Measurements from ENCODE around the gene ZAP70.

ZAP70 gene

DNA sequence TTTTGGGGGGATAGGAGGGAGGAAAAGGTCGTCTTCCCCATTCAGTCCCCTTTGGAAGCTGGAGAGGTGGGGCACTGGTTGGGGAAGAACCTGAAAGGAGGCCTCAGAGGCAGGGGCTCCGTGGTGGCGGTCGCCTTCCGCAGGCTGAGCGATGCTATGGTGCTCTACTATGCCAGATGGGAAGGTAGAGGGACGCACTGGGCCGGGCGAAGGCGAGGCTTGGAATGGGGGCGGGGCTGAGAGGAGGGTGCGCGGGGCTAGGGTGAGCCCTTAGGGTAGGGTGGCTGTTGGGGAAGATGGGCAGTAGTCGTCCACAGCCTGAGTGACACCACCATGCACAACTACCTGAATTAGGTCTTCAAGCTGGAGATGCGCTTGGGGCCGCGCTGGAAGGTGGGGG, 11.1 kb downstream of the ZAP70 start:
- Histone ChIP-seq H2BK120ac (ENCODE audit: low read depth, low read length) (no peak overlapping the region), H2AFZ (ENCODE audit: low read depth, low read length) (no peak overlapping the region), H3K4me2 (ENCODE audit: low read length, poor library complexity, severe bottlenecking) (no peak overlapping the region), H2BK5ac (ENCODE audit: low read depth, low read length, poor library complexity, severe bottlenecking) (no peak overlapping the region), H4K91ac (ENCODE audit: low read length) (no peak overlapping the region), H4K8ac (ENCODE audit: low read length) (no peak overlapping the region), H2BK15ac (ENCODE audit: low read depth, poor library complexity, severe bottlenecking) (no peak overlapping the region), H2BK12ac (ENCODE audit: low read length in 2 of 2) (no peak overlapping the region), H3K9me3 (ENCODE audit: control insufficient read depth, low read length) (peaks cover 2% of the 10 kb centered on the region), H3K18ac (ENCODE audit: low read depth in 1 of 2, low read length in 2 of 2) (peak overlapping the region in 1 of 2 experiments; percentile 41), H3K4me3 (ENCODE audit: insufficient read depth in 1 of 2, low read depth in 1 of 2, low read length in 2 of 2) (no peak overlapping the region), H3K4me1 (ENCODE audit: control insufficient read depth, insufficient read depth, low read depth, low read length) (no peaks in the 10 kb centered on the region), H3K36me3 (ENCODE audit: control insufficient read depth in 1 of 2, insufficient read depth in 2 of 2, low read depth in 1 of 2, low read length in 2 of 2) (no peaks in the 10 kb centered on the region), H3K9ac (ENCODE audit: low read length) (no peak overlapping the region), H3K14ac (ENCODE audit: low read length in 2 of 2) (peak overlapping the region in 1 of 2 experiments; percentile 45), H2AK5ac (ENCODE audit: low read length, severe bottlenecking) (no peak overlapping the region), H3K4ac (ENCODE audit: low read depth in 1 of 2, low read length in 2 of 2) (no peak overlapping the region), H3K27ac (ENCODE audit: low read length, poor library complexity, severe bottlenecking) (no peak overlapping the region), H3K23ac (ENCODE audit: low read length in 2 of 2) (no peak overlapping the region), H3K27me3 (ENCODE audit: control insufficient read depth in 1 of 2, insufficient read depth in 1 of 2, low read length in 2 of 2) (peaks cover 0 to 33% of the 10 kb centered on the region in 2 experiments), H3K79me1 (replicated peaks; ENCODE audit: low read length, poor library complexity, severe bottlenecking) (no peaks in the 10 kb centered on the region)
- WGBS: 97% methylated on average over 17 of the region's 17 CpGs
- DNase-seq: no peak

DNA sequence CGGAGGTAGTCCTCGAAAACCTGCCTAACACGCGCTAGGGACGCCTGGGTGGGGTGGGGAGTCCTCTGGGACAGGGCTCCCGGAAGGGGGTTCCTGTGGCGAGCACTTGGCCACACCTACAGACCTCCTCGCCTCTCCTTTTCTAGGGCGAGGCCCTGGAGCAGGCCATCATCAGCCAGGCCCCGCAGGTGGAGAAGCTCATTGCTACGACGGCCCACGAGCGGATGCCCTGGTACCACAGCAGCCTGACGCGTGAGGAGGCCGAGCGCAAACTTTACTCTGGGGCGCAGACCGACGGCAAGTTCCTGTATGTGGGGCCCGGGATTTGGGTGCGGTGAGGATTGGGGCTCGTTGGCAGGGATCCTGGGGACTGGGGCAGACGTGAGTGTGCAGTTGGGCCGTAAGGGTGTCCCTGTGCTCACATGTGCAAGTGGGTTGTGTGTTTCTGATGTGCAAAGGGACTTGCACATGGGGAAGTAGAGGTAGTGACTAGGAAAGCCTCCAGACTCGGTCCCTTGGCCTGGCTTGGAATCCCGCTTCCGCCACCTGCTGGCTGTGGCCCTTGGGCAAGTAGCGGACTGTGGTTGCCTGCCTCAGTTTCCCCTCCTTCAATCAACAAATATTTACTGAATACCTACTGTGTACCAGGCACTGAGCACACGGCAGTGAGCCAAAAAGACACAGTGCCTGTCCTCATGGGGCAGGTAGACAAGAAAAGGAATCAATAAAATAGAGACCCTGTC, 11.7 kb downstream of the ZAP70 start:
- Histone ChIP-seq H3K14ac (ENCODE audit: low read length in 2 of 2) (peak overlapping the region in 1 of 2 experiments; percentile 45), H3K36me3 (ENCODE audit: control insufficient read depth in 1 of 2, insufficient read depth in 2 of 2, low read depth in 1 of 2, low read length in 2 of 2) (no peaks in the 10 kb centered on the region), H3K23ac (ENCODE audit: low read length in 2 of 2) (no peak overlapping the region), H2BK15ac (ENCODE audit: low read depth, poor library complexity, severe bottlenecking) (no peak overlapping the region), H3K4me1 (ENCODE audit: control insufficient read depth, insufficient read depth, low read depth, low read length) (no peaks in the 10 kb centered on the region), H2AFZ (ENCODE audit: low read depth, low read length) (no peak overlapping the region), H3K4ac (ENCODE audit: low read depth in 1 of 2, low read length in 2 of 2) (no peak overlapping the region), H2BK5ac (ENCODE audit: low read depth, low read length, poor library complexity, severe bottlenecking) (no peak overlapping the region), H4K91ac (ENCODE audit: low read length) (no peak overlapping the region), H4K8ac (ENCODE audit: low read length) (no peak overlapping the region), H2AK5ac (ENCODE audit: low read length, severe bottlenecking) (no peak overlapping the region), H3K18ac (ENCODE audit: low read depth in 1 of 2, low read length in 2 of 2) (no peak overlapping the region), H3K4me2 (ENCODE audit: low read length, poor library complexity, severe bottlenecking) (no peak overlapping the region), H2BK120ac (ENCODE audit: low read depth, low read length) (no peak overlapping the region), H3K9me3 (ENCODE audit: control insufficient read depth, low read length) (peaks cover 7% of the 10 kb centered on the region), H3K9ac (ENCODE audit: low read length) (no peak overlapping the region), H3K27me3 (ENCODE audit: control insufficient read depth in 1 of 2, insufficient read depth in 1 of 2, low read length in 2 of 2) (peaks cover 0 to 33% of the 10 kb centered on the region in 2 experiments), H3K4me3 (ENCODE audit: insufficient read depth in 1 of 2, low read depth in 1 of 2, low read length in 2 of 2) (no peak overlapping the region), H3K79me1 (replicated peaks; ENCODE audit: low read length, poor library complexity, severe bottlenecking) (no peaks in the 10 kb centered on the region), H2BK12ac (ENCODE audit: low read length in 2 of 2) (peak overlapping the region in 1 of 2 experiments; percentile 50), H3K27ac (ENCODE audit: low read length, poor library complexity, severe bottlenecking) (no peak overlapping the region)
- WGBS: 95% methylated on average over 25 of the region's 31 CpGs
- DNase-seq: no peak

DNA sequence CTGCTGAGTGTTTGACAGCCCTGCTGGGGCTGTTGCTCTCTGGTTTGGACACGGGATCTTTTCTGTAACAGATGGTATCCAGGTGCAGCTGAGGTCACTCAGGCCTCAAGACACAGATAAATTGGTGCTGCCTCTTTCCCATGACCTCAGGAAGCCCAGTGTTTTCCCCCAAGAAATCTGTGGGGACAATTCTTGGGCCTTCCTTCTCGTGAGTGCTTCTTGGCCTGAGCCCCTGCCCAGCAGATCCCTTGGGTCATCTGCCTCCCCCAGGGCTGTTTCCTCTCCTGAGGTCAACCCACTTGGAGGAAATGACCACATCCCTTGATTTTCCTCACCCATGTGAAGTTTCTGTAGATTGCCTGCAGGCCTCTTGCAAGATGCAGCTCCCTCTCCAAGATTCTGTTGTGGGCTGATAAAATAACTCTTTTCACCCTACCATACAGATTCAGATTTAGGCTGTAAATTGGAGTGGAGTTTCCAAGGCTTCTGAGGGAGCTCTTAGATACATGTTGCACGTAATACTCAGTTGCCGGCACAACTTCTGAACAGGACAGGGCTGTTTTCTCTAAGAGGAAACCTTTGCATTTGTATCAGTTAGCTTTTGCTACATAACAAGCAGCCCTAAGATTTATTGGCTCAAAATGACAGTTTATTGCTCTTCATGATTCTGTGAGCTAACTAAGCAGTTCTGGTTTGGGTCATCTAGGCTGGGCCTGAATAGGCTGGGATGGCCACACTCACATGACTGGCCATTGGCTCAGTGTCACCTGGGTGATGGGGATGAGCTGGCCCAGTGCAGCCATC, 13.1 kb downstream of the ZAP70 start:
- H3K27me3 ChIP-seq (ENCODE audit: control insufficient read depth in 1 of 2, insufficient read depth in 1 of 2, low read length in 2 of 2): peaks cover 0 to 27% of the 10 kb centered on the region in 2 experiments

DNA sequence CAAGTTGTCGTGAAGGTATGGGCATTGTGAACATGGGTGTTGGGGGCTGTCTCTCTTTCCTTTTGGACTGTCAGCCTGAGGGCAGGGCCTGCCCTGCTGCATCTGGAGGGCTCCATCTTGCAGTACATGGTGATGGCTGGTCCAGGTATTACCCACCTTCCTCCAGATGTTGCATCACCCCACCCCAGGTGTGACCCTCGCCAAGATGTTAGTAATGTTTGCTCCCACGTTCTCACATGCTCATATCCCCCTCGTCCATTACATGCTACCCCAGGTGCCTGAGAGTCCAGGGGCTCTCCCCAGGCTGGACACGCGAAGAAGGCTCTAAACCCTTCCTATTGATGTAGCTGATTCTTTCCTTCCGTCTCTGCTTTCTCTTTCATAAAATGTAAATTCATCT, 13.9 kb downstream of the ZAP70 start:
- H2BK12ac ChIP-seq (ENCODE audit: low read length in 2 of 2): peak overlapping the region in 1 of 2 experiments; percentile 15
- H3K4me3 ChIP-seq (ENCODE audit: insufficient read depth in 1 of 2, low read depth in 1 of 2, low read length in 2 of 2): no peak overlapping the region
- H3K14ac ChIP-seq (ENCODE audit: low read length in 2 of 2): no peak overlapping the region
- no peak overlapping the region for H2AFZ ChIP-seq (ENCODE audit: low read depth, low read length)
- no peak overlapping the region for H4K8ac ChIP-seq (ENCODE audit: low read length)
- DNase-seq: no peak
- H2BK120ac ChIP-seq (ENCODE audit: low read depth, low read length): no peak overlapping the region
- H3K36me3 ChIP-seq (ENCODE audit: control insufficient read depth in 1 of 2, insufficient read depth in 2 of 2, low read depth in 1 of 2, low read length in 2 of 2): no peaks in the 10 kb centered on the region
- no peak overlapping the region for H3K23ac ChIP-seq (ENCODE audit: low read length in 2 of 2)
- H3K18ac ChIP-seq (ENCODE audit: low read depth in 1 of 2, low read length in 2 of 2): peak overlapping the region in 1 of 2 experiments; percentile 37
- no peak overlapping the region for H3K4me2 ChIP-seq (ENCODE audit: low read length, poor library complexity, severe bottlenecking)
- no peak overlapping the region for H3K27ac ChIP-seq (ENCODE audit: low read length, poor library complexity, severe bottlenecking)
- H3K4me1 ChIP-seq (ENCODE audit: control insufficient read depth, insufficient read depth, low read depth, low read length): no peaks in the 10 kb centered on the region
- H3K9me3 ChIP-seq (ENCODE audit: control insufficient read depth, low read length): peaks cover 11% of the 10 kb centered on the region
- peak overlapping the region in 1 of 2 experiments; percentile 7 for H3K4ac ChIP-seq (ENCODE audit: low read depth in 1 of 2, low read length in 2 of 2)
- H3K27me3 ChIP-seq (ENCODE audit: control insufficient read depth in 1 of 2, insufficient read depth in 1 of 2, low read length in 2 of 2): peaks cover 0 to 27% of the 10 kb centered on the region in 2 experiments
- H3K9ac ChIP-seq (ENCODE audit: low read length): no peak overlapping the region
- H3K79me1 ChIP-seq (replicated peaks; ENCODE audit: low read length, poor library complexity, severe bottlenecking): no peaks in the 10 kb centered on the region
- H2BK5ac ChIP-seq (ENCODE audit: low read depth, low read length, poor library complexity, severe bottlenecking): no peak overlapping the region
- H2AK5ac ChIP-seq (ENCODE audit: low read length, severe bottlenecking): no peak overlapping the region
- H2BK15ac ChIP-seq (ENCODE audit: low read depth, poor library complexity, severe bottlenecking): no peak overlapping the region
- WGBS: 90% methylated on average over 7 of the region's 7 CpGs
- no peak overlapping the region for H4K91ac ChIP-seq (ENCODE audit: low read length)

More for the DNA sequence above, 13.1 kb downstream of the ZAP70 start:
- no peak overlapping the region for H2BK5ac ChIP-seq (ENCODE audit: low read depth, low read length, poor library complexity, severe bottlenecking)
- no peak overlapping the region for H3K23ac ChIP-seq (ENCODE audit: low read length in 2 of 2)
- WGBS: 54% methylated on average over 4 of the region's 4 CpGs
- H2BK120ac ChIP-seq (ENCODE audit: low read depth, low read length): no peak overlapping the region
- no peak overlapping the region for H3K4me3 ChIP-seq (ENCODE audit: insufficient read depth in 1 of 2, low read depth in 1 of 2, low read length in 2 of 2)
- H2BK15ac ChIP-seq (ENCODE audit: low read depth, poor library complexity, severe bottlenecking): no peak overlapping the region
- no peaks in the 10 kb centered on the region for H3K36me3 ChIP-seq (ENCODE audit: control insufficient read depth in 1 of 2, insufficient read depth in 2 of 2, low read depth in 1 of 2, low read length in 2 of 2)
- no peak overlapping the region for H4K8ac ChIP-seq (ENCODE audit: low read length)
- H2AFZ ChIP-seq (ENCODE audit: low read depth, low read length): no peak overlapping the region
- H3K9ac ChIP-seq (ENCODE audit: low read length): no peak overlapping the region
- H3K9me3 ChIP-seq (ENCODE audit: control insufficient read depth, low read length): peaks cover 11% of the 10 kb centered on the region
- H3K27ac ChIP-seq (ENCODE audit: low read length, poor library complexity, severe bottlenecking): no peak overlapping the region
- no peak overlapping the region for H2AK5ac ChIP-seq (ENCODE audit: low read length, severe bottlenecking)
- H2BK12ac ChIP-seq (ENCODE audit: low read length in 2 of 2): no peak overlapping the region
- peak; percentile 68 for DNase-seq
- no peaks in the 10 kb centered on the region for H3K4me1 ChIP-seq (ENCODE audit: control insufficient read depth, insufficient read depth, low read depth, low read length)
- no peaks in the 10 kb centered on the region for H3K79me1 ChIP-seq (replicated peaks; ENCODE audit: low read length, poor library complexity, severe bottlenecking)
- no peak overlapping the region for H3K4ac ChIP-seq (ENCODE audit: low read depth in 1 of 2, low read length in 2 of 2)
- peak overlapping the region; percentile 34 for H4K91ac ChIP-seq (ENCODE audit: low read length)
- H3K4me2 ChIP-seq (ENCODE audit: low read length, poor library complexity, severe bottlenecking): no peak overlapping the region
- H3K14ac ChIP-seq (ENCODE audit: low read length in 2 of 2): no peak overlapping the region
- no peak overlapping the region for H3K18ac ChIP-seq (ENCODE audit: low read depth in 1 of 2, low read length in 2 of 2)
